GM12864 (cell line): ENCODE data around the gene ZFAND3.
A peak's percentile ranks its signal among the peaks of the same experiment; 100 is the strongest.

Source experiments
- DNase-seq: peaks from one replicate; pipeline ENCODE4 v3.0.0-alpha.2; 2011; ENCODE audit warnings: low read depth
- H3K4me3 ChIP-seq: 2 replicates; pipeline ENCODE4 v1.5.1; 2011; ENCODE audit warnings: mild to moderate bottlenecking, low read depth, low read length, control low read depth
- TF ChIP-seq, protein P1 (sequence below): IDR thresholded peaks from 2 replicates; pipeline ENCODE4 v1.5.1; 2011; ENCODE audit warnings: low read depth, mild to moderate bottlenecking, moderate library complexity, low read length, control low read depth, inconsistent platforms; ENCODE audit errors: missing control alignments

The ZFAND3 gene

DNA sequence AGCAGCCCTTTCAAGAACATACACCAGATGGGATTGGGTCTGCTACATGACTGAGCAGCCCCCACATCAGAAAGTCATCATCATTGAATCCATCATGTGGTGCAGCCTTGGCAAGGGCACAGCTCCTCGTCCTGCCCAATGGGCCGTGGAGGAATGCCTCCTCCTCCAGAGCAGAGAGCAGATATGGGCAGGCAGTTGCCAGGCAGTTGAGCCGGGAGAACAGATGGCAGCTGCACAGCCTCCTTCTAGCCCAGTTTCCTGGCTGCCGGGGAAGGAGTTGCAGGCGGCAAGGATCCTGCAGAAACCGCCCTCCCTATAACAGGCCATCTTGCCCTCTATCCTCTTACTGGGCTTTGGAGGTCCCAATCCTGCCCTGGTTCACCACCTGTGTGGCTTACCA lies 11.9 kb upstream of the ZFAND3 start:
- TF ChIP-seq, protein P1, sequence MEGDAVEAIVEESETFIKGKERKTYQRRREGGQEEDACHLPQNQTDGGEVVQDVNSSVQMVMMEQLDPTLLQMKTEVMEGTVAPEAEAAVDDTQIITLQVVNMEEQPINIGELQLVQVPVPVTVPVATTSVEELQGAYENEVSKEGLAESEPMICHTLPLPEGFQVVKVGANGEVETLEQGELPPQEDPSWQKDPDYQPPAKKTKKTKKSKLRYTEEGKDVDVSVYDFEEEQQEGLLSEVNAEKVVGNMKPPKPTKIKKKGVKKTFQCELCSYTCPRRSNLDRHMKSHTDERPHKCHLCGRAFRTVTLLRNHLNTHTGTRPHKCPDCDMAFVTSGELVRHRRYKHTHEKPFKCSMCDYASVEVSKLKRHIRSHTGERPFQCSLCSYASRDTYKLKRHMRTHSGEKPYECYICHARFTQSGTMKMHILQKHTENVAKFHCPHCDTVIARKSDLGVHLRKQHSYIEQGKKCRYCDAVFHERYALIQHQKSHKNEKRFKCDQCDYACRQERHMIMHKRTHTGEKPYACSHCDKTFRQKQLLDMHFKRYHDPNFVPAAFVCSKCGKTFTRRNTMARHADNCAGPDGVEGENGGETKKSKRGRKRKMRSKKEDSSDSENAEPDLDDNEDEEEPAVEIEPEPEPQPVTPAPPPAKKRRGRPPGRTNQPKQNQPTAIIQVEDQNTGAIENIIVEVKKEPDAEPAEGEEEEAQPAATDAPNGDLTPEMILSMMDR, result no peak

GRCh38 chr6:37809197-37809543 lies 10.4 kb upstream of the ZFAND3 start:
- DNase-seq, result no peak
- TF ChIP-seq, protein P1, result no peak
- H3K4me3 ChIP-seq, result no peak overlapping the region

More for the DNA sequence above, 11.9 kb upstream of the ZFAND3 start:
- H3K4me3 ChIP-seq, result no peak overlapping the region
- DNase-seq, result no peak

DNA sequence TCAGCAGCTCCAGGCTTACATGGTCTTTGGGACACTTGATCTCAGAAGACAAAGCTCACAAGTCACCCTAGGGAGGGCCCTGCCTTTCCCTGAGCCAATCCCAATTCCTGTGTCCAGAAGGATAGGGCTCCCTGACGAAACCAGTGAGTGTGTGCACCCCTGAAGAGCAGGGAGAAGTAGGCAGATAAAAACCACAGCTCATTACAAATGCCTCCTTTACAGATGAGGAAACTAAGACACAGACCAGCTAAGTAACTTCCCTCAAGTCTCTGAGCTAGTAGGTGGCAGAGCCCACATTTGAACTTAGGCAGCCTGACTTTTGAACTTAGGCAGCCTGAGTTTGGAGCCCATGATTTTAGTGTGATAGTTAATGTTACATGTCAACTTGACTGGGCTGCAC lies 6.7 kb upstream of the ZFAND3 start:
- DNase-seq, result no peak
- H3K4me3 ChIP-seq, result no peak overlapping the region
- TF ChIP-seq, protein P1, result no peak

- no peak for DNase-seq
- TF ChIP-seq, protein P1, result no peak
- no peak overlapping the region for H3K4me3 ChIP-seq
Measured at GRCh38 chr6:37814374-37814773, 5.2 kb upstream of the ZFAND3 start.

DNA sequence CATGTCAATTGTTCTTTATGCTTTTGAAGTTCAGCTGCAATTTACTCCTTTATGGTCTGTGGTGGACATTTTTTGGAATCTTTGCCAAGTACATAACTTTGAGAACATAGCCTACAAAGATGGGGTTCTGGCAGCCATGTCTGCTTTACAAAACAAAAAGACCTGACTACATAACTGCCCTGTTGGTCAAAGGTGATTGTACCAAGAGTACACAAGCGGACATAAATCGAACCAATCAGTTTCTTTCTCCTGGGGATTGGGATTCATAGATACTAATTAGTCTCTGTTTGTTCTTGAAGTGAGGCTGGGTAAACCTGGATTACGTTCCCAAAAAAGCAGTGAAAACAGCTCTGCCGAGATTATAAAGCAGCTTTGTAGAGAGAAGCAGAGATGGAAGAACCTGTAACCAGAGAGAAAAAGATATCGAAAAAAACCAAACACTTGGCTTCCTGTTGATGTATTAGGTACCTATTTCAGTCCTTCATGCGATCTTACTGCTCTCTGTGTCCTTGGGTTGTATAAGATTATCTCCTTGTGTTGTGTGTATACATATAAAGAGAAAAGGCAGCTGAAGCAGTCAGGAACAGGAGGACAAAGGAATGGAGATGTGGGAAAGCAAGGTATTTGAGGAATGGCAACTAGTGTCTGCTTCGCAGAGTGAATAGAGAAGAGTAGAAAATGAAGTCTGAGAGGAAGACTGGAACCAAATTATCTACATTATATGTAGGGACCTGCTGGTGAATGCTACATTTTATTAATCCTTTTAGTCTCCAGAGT lies 2.7 kb upstream of the ZFAND3 start:
- H3K4me3 ChIP-seq, result no peak overlapping the region
- DNase-seq, result no peak
- TF ChIP-seq, protein P1, result no peak

DNA sequence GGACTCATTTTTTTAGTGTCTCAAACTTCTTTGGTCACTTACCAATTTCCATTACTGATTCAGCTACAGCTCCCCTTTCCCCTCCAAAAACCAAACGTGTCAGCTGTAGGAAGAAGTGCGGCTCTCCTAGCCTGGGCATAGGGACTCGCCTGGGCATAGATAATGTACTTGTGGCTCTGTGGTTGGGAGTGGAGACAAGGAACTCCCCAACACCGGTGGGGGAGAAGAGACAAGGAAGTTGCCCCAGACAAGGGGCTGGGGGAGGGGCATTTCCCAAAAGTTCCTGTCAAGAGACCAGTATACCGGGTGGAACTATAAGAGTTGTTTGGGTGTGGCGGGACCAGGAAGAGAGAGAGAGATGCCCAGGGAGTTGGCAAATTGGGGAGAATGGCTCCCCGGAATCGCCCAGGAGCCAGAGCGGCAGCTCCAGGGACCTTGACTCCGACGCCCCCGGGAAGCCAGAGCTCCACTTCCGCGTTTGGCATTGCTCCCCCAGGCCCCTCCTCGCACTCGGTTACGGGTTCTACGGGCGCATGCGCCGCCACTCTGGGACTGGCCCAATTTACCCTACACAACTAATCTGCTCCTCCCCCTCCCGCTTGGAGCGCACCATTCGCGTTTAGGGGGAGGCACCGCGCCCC lies 871 bp upstream of the ZFAND3 start:
- DNase-seq, result peak; percentile 94
- TF ChIP-seq, protein P1, result no peak

More for the DNA sequence above, 871 bp upstream of the ZFAND3 start:
- peak overlapping the region; percentile 93 for H3K4me3 ChIP-seq
